ENCODE results near the gene HELZ. TPM values are rescaled to one million over a fixed set of nuclear protein-coding genes. Genes with fewer than 3 reads are reported as not detected.
"Not testable (repeated sequence)": the region's sequence is repeated elsewhere in the genome, so short reads cannot be mapped to it uniquely, and the experiment has no call there.

Gene HELZ
- total and polyA plus RNA-seq, 2 donors (not counting 1 experiment from before 2014, with no cell fraction given), result 18.9 to 28.1 TPM

DNA sequence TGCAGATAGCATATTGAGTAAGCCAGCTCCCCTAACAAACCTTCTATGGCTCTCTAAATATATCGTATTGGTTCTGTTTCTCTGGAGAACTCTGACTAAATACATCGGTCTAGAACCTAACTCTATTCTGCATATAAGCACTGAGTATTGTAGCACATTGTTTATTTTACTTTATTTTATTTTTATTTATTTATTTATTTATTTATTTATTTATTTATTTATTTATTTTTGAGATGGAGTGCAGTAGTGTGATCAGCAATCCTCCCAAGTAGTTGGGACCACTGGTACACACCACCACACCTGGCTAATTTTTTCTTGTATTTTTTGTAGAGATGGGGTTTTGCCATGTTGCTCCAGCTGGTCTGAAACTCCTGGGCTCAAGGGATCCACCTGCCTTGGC, 28.9 kb upstream of the HELZ start:
- Histone ChIP-seq H3K36me3 (ENCODE audit: control insufficient read depth, insufficient read depth, low read length) (no peaks in the 10 kb centered on the region), H3K4me1 (ENCODE audit: control insufficient read depth, extremely low read depth, insufficient read depth, low read length) (no peaks in the 10 kb centered on the region), H3K9ac (ENCODE audit: insufficient read depth, low read length) (no peak overlapping the region), H3K27me3 (ENCODE audit: control insufficient read depth, insufficient read depth, low read length) (no peaks in the 10 kb centered on the region), H3K27ac (ENCODE audit: insufficient read depth, low read length) (no peak overlapping the region), H3K4me3 (replicated peaks in 1 of 4; ENCODE audit: control extremely low read depth in 1 of 4, insufficient read depth in 1 of 4, low read depth in 3 of 4, low read length in 4 of 4) (no peak overlapping the region), H3K9me3 (ENCODE audit: control insufficient read depth, insufficient read depth, low read depth, low read length) (no peaks in the 10 kb centered on the region), H3K4me2 (ENCODE audit: extremely low read depth, insufficient read depth, low read length) (no peak overlapping the region), H2AFZ (ENCODE audit: low read length) (no peak overlapping the region), H4K20me1 (ENCODE audit: control insufficient read depth, extremely low read depth, insufficient read depth, low read length) (no peaks in the 10 kb centered on the region), H3K79me2 (ENCODE audit: control insufficient read depth, insufficient read depth, low read length) (no peaks in the 10 kb centered on the region)
- DNase-seq (ENCODE audit: low read depth in 2 of 2), result no peak
- TF ChIP-seq EZH2 (IDR thresholded peaks at IDR 0.05; ENCODE audit: low read length, missing control alignments), result no peak
- TF ChIP-seq, protein P1, sequence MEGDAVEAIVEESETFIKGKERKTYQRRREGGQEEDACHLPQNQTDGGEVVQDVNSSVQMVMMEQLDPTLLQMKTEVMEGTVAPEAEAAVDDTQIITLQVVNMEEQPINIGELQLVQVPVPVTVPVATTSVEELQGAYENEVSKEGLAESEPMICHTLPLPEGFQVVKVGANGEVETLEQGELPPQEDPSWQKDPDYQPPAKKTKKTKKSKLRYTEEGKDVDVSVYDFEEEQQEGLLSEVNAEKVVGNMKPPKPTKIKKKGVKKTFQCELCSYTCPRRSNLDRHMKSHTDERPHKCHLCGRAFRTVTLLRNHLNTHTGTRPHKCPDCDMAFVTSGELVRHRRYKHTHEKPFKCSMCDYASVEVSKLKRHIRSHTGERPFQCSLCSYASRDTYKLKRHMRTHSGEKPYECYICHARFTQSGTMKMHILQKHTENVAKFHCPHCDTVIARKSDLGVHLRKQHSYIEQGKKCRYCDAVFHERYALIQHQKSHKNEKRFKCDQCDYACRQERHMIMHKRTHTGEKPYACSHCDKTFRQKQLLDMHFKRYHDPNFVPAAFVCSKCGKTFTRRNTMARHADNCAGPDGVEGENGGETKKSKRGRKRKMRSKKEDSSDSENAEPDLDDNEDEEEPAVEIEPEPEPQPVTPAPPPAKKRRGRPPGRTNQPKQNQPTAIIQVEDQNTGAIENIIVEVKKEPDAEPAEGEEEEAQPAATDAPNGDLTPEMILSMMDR (conservative IDR thresholded peaks at IDR 0.05 in 1 of 2, IDR thresholded peaks at IDR 0.05 in 1 of 2; ENCODE audit: low read depth in 1 of 2, low read length in 2 of 2), result no peak

DNA sequence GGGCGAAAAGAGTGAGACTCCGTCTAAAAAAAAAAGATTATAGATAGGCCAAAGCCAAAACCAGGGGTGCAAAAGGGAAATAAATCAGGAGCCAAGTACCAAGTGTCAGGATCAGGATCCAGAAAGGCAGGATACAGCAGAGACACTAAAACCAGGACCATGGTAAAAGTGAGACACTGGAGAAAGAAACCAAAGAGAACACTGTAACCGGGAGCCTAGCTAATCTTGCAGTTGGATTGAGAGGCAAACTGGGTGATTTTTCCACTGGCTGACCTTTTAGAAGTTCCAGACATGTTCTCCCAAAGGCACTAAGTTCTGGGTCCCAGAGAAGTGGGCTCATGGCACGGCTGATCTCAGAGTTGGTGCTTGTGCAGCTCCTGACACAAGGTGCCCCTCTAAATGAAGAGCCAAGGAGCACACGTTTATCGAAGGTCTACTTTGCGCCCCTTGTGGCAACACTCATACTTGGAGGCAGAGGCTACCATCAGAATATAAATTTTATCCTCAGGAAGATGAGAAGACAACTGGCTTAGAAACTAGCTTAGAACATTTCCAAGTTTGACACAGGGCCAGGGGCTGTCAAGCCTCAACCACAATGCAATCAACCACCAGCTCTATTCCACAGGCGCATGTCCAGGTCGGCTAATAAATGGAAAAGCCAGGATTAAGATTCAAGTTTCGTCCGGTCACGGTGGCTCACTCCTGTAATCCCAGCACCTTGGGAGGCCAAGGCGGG, 27.5 kb upstream of the HELZ start:
- TF ChIP-seq, protein P1 (conservative IDR thresholded peaks at IDR 0.05 in 1 of 2, IDR thresholded peaks at IDR 0.05 in 1 of 2; ENCODE audit: low read depth in 1 of 2, low read length in 2 of 2), result peak; percentile 5 to 34
- TF ChIP-seq EZH2 (IDR thresholded peaks at IDR 0.05; ENCODE audit: low read length, missing control alignments), result no peak
- H3K4me3 ChIP-seq (replicated peaks in 1 of 4; ENCODE audit: control extremely low read depth in 1 of 4, insufficient read depth in 1 of 4, low read depth in 3 of 4, low read length in 4 of 4), result no peak overlapping the region
- no peaks in the 10 kb centered on the region for H3K36me3 ChIP-seq (ENCODE audit: control insufficient read depth, insufficient read depth, low read length)
- peak in 1 of 2 donors; percentile 3 for DNase-seq (ENCODE audit: low read depth in 2 of 2)
- no peaks in the 10 kb centered on the region for H4K20me1 ChIP-seq (ENCODE audit: control insufficient read depth, extremely low read depth, insufficient read depth, low read length)
- no peak overlapping the region for H3K4me2 ChIP-seq (ENCODE audit: extremely low read depth, insufficient read depth, low read length)
- no peak overlapping the region for H2AFZ ChIP-seq (ENCODE audit: low read length)
- H3K4me1 ChIP-seq (ENCODE audit: control insufficient read depth, extremely low read depth, insufficient read depth, low read length), result no peaks in the 10 kb centered on the region
- H3K9me3 ChIP-seq (ENCODE audit: control insufficient read depth, insufficient read depth, low read depth, low read length), result no peaks in the 10 kb centered on the region
- no peak overlapping the region for H3K9ac ChIP-seq (ENCODE audit: insufficient read depth, low read length)
- H3K27me3 ChIP-seq (ENCODE audit: control insufficient read depth, insufficient read depth, low read length), result no peaks in the 10 kb centered on the region
- H3K79me2 ChIP-seq (ENCODE audit: control insufficient read depth, insufficient read depth, low read length), result no peaks in the 10 kb centered on the region
- H3K27ac ChIP-seq (ENCODE audit: insufficient read depth, low read length), result no peak overlapping the region

DNA sequence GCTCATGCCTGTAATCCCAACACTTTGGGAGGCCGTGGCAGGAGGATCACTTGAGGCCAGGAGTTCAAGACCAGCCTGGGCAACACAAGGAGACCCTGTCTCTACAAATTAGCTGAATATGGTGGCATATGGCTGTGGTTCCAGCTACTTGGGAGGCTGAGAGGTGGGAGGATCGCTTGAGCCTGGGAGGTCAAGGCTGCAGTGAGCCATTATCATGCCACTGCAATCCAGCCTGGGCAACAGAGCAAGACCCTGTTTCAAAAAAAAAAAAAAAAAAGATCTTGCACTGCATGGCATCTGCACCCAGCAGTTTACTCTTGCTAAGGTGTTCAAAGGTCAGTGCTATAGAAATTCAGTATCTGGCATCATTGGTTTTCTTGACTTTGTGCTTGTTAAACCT, 26.2 kb upstream of the HELZ start:
- not testable (repeated sequence) for H3K36me3 ChIP-seq (ENCODE audit: control insufficient read depth, insufficient read depth, low read length); H3K27ac ChIP-seq (ENCODE audit: insufficient read depth, low read length)

More for the DNA sequence above, 26.2 kb upstream of the HELZ start:
- not testable (repeated sequence) for H3K79me2 ChIP-seq (ENCODE audit: control insufficient read depth, insufficient read depth, low read length); H3K4me2 ChIP-seq (ENCODE audit: extremely low read depth, insufficient read depth, low read length); H3K4me1 ChIP-seq (ENCODE audit: control insufficient read depth, extremely low read depth, insufficient read depth, low read length); H2AFZ ChIP-seq (ENCODE audit: low read length); H3K27me3 ChIP-seq (ENCODE audit: control insufficient read depth, insufficient read depth, low read length); H4K20me1 ChIP-seq (ENCODE audit: control insufficient read depth, extremely low read depth, insufficient read depth, low read length); H3K4me3 ChIP-seq (replicated peaks in 1 of 4; ENCODE audit: control extremely low read depth in 1 of 4, insufficient read depth in 1 of 4, low read depth in 3 of 4, low read length in 4 of 4); H3K9me3 ChIP-seq (ENCODE audit: control insufficient read depth, insufficient read depth, low read depth, low read length); H3K9ac ChIP-seq (ENCODE audit: insufficient read depth, low read length); DNase-seq (ENCODE audit: low read depth in 2 of 2)

Data from fibroblast of lung (primary cell).